Tibial nerve (tissue), 4 donors: Measurements from ENCODE around the gene RFX7. TPM values are rescaled to one million over a fixed set of nuclear protein-coding genes. Genes with fewer than 3 reads are reported as not detected.

Experiments used
- DNase-seq, 2 donors: peaks; one replicate each; pipeline ENCODE4 v3.0.0-alpha.2; 2019; ENCODE audit warnings: low spot score in 2 of 2
- H3K27ac ChIP-seq, 4 donors: fragments of 200-600 bp; sonication (generic) in 3 of 4; one replicate each; pipeline ENCODE4 v1.5.1; 2017 to 2019; ENCODE audit warnings: mild to moderate bottlenecking in 1 of 4
- H3K27me3 ChIP-seq, 2 donors: fragments of 200-600 bp; sonication (generic) in 1 of 2; one replicate each; pipeline versions ENCODE4 v1.5.1 to v1.6.0; 2017 to 2019
- H3K36me3 ChIP-seq, 3 donors: fragments of 200-600 bp; sonication (generic); one replicate each; pipeline ENCODE4 v1.5.1; 2018 to 2019
- H3K4me1 ChIP-seq, 4 donors: fragments of 200-600 bp; sonication (generic) in 3 of 4; one replicate each; pipeline ENCODE4 v1.5.1; 2017 to 2019
- H3K4me3 ChIP-seq, 4 donors: fragments of 200-600 bp; sonication (generic) in 3 of 4; one replicate each; pipeline ENCODE4 v1.5.1; 2017 to 2019; ENCODE audit warnings: mild to moderate bottlenecking in 1 of 4, moderate library complexity in 1 of 4
- H3K9me3 ChIP-seq, 4 donors: fragments of 200-600 bp; sonication (generic) in 3 of 4; one replicate each; pipeline ENCODE4 v1.5.1; 2017 to 2019
- CTCF ChIP-seq, 5 experiments: fragments of 200-600 bp in 3 of 5; fragments of 450-650 bp in 2 of 5; sonication (generic) in 3 of 5; IDR thresholded peaks; one replicate each; pipeline ENCODE4 v1.5.1; 2016 to 2019; ENCODE audit warnings: antibody characterized with exemption in 5 of 5, mild to moderate bottlenecking in 3 of 5, moderate library complexity in 2 of 5
- EP300 ChIP-seq, 2 donors: sonication (generic); formaldehyde crosslinking; IDR thresholded peaks; one replicate each; pipeline ENCODE4 v1.6.1; 2017; ENCODE audit warnings: antibody characterized with exemption in 2 of 2, mild to moderate bottlenecking in 1 of 2
- POLR2A ChIP-seq, 2 donors: fragments of 450-650 bp; IDR thresholded peaks; one replicate each; pipeline ENCODE4 v1.6.1; 2017; ENCODE audit warnings: antibody characterized with exemption in 2 of 2, mild to moderate bottlenecking in 2 of 2, moderate library complexity in 2 of 2
- WGBS, 2 donors: methylation state at CpG; one replicate each; pipeline ENCODE4 v1.1.5; 2018; 5-methylcytosine and 5-hydroxymethylcytosine counted together
- total RNA-seq, 4 donors: library from RNA; depleted of rRNA; stranded (reverse); fragments of >200 nt; gene quantifications; one replicate each; pipeline ENCODE4 v1.1.0, GENCODE V29; 2016

Gene RFX7
- total RNA-seq, result 10 to 100 TPM in 2 of 4 donors, 1 to 10 TPM in 2; 7.1 to 13.8 (median 10.0) TPM

- Histone ChIP-seq H3K27me3 (no peaks in the 10 kb centered on the region), H3K4me3 (peak within 1 kb of the TSS; percentile 65 to 91 (median 76)), H3K27ac (peak within 1 kb of the TSS; percentile 90 to 95 (median 92)), H3K9me3 (no peaks in the 10 kb centered on the region), H3K36me3 (no peaks in the 10 kb centered on the region), H3K4me1 (peaks cover 0 to 51% (median 26%) of the 10 kb centered on the region in 4 donors)
- TF ChIP-seq EP300 (IDR thresholded peaks at IDR 0.05) (no peak), POLR2A (IDR thresholded peaks at IDR 0.05) (peak in 1 of 2 donors; percentile 21), CTCF (IDR thresholded peaks at IDR 0.05) (peak in 2 of 5 experiments; percentile 28 to 29)
- WGBS, 2 donors, result 1% methylated on average over 54 of the region's 85 CpGs
- peak; percentile 44 to 50 for DNase-seq
Observed at GRCh38 chr15:56243163-56244037, at the start of gene RFX7. TSS of gene RFX7 (minus strand) at chr15:56243879. CDS start at chr15:56243285, 594 bp downstream.

GRCh38 chr15:56292546-56293316, 49.1 kb upstream of the RFX7 start:
- Histone ChIP-seq H3K27me3 (no peaks in the 10 kb centered on the region), H3K9me3 (peaks cover 0 to 24% (median 3%) of the 10 kb centered on the region in 4 donors), H3K27ac (no peak overlapping the region), H3K4me1 (no peaks in the 10 kb centered on the region), H3K4me3 (no peak overlapping the region), H3K36me3 (no peaks in the 10 kb centered on the region)
- no peak for DNase-seq
- no peak for TF ChIP-seq EP300 (IDR thresholded peaks at IDR 0.05)
- no peak for TF ChIP-seq CTCF (IDR thresholded peaks at IDR 0.05)
- TF ChIP-seq POLR2A (IDR thresholded peaks at IDR 0.05), result no peak
- 93 to 95% methylated on average over 5 of the region's 5 CpGs for WGBS, 2 donors

- Histone ChIP-seq H3K27ac (no peak overlapping the region), H3K4me3 (no peak overlapping the region), H3K4me1 (no peaks in the 10 kb centered on the region), H3K27me3 (no peaks in the 10 kb centered on the region), H3K36me3 (no peaks in the 10 kb centered on the region), H3K9me3 (peaks cover 0 to 24% (median 3%) of the 10 kb centered on the region in 4 donors)
- 79 to 80% methylated on average over 2 of the region's 2 CpGs for WGBS, 2 donors
- TF ChIP-seq CTCF (IDR thresholded peaks at IDR 0.05) (no peak), EP300 (IDR thresholded peaks at IDR 0.05) (no peak)
- DNase-seq, result no peak
Observed at GRCh38 chr15:56291741-56292140, 48.1 kb upstream of the RFX7 start.

GRCh38 chr15:56286213-56286612, 42.5 kb upstream of the RFX7 start:
- Histone ChIP-seq H3K4me3 (no peak overlapping the region), H3K27ac (no peak overlapping the region), H3K4me1 (no peaks in the 10 kb centered on the region), H3K9me3 (peaks cover 0 to 24% (median 3%) of the 10 kb centered on the region in 4 donors), H3K27me3 (no peaks in the 10 kb centered on the region), H3K36me3 (no peaks in the 10 kb centered on the region)
- no peak for DNase-seq
- no peak for TF ChIP-seq EP300 (IDR thresholded peaks at IDR 0.05)
- no peak for TF ChIP-seq POLR2A (IDR thresholded peaks at IDR 0.05)
- WGBS, 2 donors, result 63 to 73% methylated on average over 3 of the region's 3 CpGs

GRCh38 chr15:56281145-56281544, 37.5 kb upstream of the RFX7 start:
- Histone ChIP-seq H3K27ac (no peak overlapping the region), H3K36me3 (no peaks in the 10 kb centered on the region), H3K9me3 (peaks cover 0 to 12% (median 0%) of the 10 kb centered on the region in 4 donors), H3K27me3 (no peaks in the 10 kb centered on the region), H3K4me3 (no peak overlapping the region), H3K4me1 (no peaks in the 10 kb centered on the region)
- 73 to 83% methylated on average over 6 of the region's 6 CpGs for WGBS, 2 donors
- no peak for DNase-seq
- TF ChIP-seq CTCF (IDR thresholded peaks at IDR 0.05) (no peak), POLR2A (IDR thresholded peaks at IDR 0.05) (no peak), EP300 (IDR thresholded peaks at IDR 0.05) (no peak)
